Sigmoid colon (tissue), 7 donors: Measurements from ENCODE around the gene RNASE7. TPM values are rescaled to one million over a fixed set of nuclear protein-coding genes. Genes with fewer than 3 reads are reported as not detected.

Experiments used
- DNase-seq: peaks from one replicate; pipeline ENCODE4 v3.0.0-alpha.2; 2019
- H3K27ac ChIP-seq, 4 donors: fragments of 200-600 bp; sonication (generic); one replicate each; pipeline ENCODE4 v1.5.1; 2016 to 2019; ENCODE audit warnings: mild to moderate bottlenecking in 1 of 4
- H3K27me3 ChIP-seq, 3 donors: fragments of 200-600 bp; sonication (generic); one replicate each; pipeline ENCODE4 v1.5.1; 2019; ENCODE audit warnings: mild to moderate bottlenecking in 1 of 3
- H3K36me3 ChIP-seq, 4 donors: fragments of 200-600 bp; sonication (generic); one replicate each; pipeline ENCODE4 v1.5.1; 2016 to 2019
- H3K4me1 ChIP-seq, 4 donors: fragments of 200-600 bp; sonication (generic); one replicate each; pipeline ENCODE4 v1.5.1; 2017 to 2019
- H3K4me3 ChIP-seq, 4 donors: fragments of 200-600 bp; sonication (generic); one replicate each; pipeline ENCODE4 v1.5.1; 2017 to 2019; ENCODE audit warnings: mild to moderate bottlenecking in 2 of 4, moderate library complexity in 1 of 4
- H3K9me3 ChIP-seq, 4 donors: fragments of 200-600 bp in 3 of 4; sonication (generic) in 3 of 4; one replicate each; pipeline versions ENCODE4 v1.5.1 to v1.6.1; 2013 to 2019
- CTCF ChIP-seq, 4 experiments: fragments of 450-650 bp in 3 of 4; fragments of 200-600 bp in 1 of 4; IDR thresholded peaks; one replicate each; pipeline ENCODE4 v1.5.1; 2016 to 2019; ENCODE audit warnings: antibody characterized with exemption in 4 of 4, mild to moderate bottlenecking in 3 of 4, moderate library complexity in 2 of 4
- EP300 ChIP-seq, 4 donors: sonication (generic); formaldehyde crosslinking; IDR thresholded peaks; one replicate each; pipeline ENCODE4 v1.6.1; 2017; ENCODE audit warnings: antibody characterized with exemption in 4 of 4
- POLR2A ChIP-seq, 2 donors: fragments of 450-650 bp; IDR thresholded peaks; one replicate each; pipeline ENCODE4 v1.6.1; 2016; ENCODE audit warnings: antibody characterized with exemption in 2 of 2, mild to moderate bottlenecking in 2 of 2, moderate library complexity in 2 of 2
- POLR2AphosphoS5 ChIP-seq, 4 donors: sonication (generic); formaldehyde crosslinking; IDR thresholded peaks; one replicate each; pipeline ENCODE4 v1.6.1; 2017; ENCODE audit warnings: antibody characterized with exemption in 4 of 4
- WGBS, 2 donors: extraction: QIAGEN DNeasy Blood & Tissue Kit; methylation state at CpG; one replicate each; pipeline ENCODE4 v1.1.7; 2013; 5-methylcytosine and 5-hydroxymethylcytosine counted together
- intact Hi-C: fragments of 100-400 bp; cut with DNase I; formaldehyde crosslinking; loops from one replicate; pipeline ENCODE4 v1.15.1; 2023
- polyA plus RNA-seq, 3 donors: library from polyadenylated mRNA; stranded (reverse); fragments of 200-250 nt; gene quantifications; one replicate each; pipeline ENCODE4 v1.2.3, GENCODE V29; 2013
- total RNA-seq, 4 donors: library from RNA; depleted of rRNA; stranded (reverse); fragments of >200 nt; gene quantifications; one replicate each; pipeline ENCODE4 v1.1.0, GENCODE V29; 2016
- donor health status: healthy with polysubstance abuse.
- donor health status: Bipolar disorder and iron deficiency.
- donor health status: healthy.

Gene RNASE7
- total and polyA plus RNA-seq, 7 donors: 0.10 TPM; not detected in 6

GRCh38 chr14:21077672-21078071 lies 35.5 kb downstream of the RNASE7 start:
- intact Hi-C loops: no loop called here
- TF ChIP-seq EP300 (IDR thresholded peaks at IDR 0.05) (no peak), POLR2AphosphoS5 (IDR thresholded peaks at IDR 0.05) (no peak), POLR2A (IDR thresholded peaks at IDR 0.05) (no peak), CTCF (IDR thresholded peaks at IDR 0.05) (no peak)
- peaks cover 0 to 4% (median 3%) of the 10 kb centered on the region in 4 donors for H3K4me1 ChIP-seq
- no peaks in the 10 kb centered on the region for H3K27me3 ChIP-seq
- H3K27ac ChIP-seq: no peak overlapping the region
- H3K9me3 ChIP-seq: no peaks in the 10 kb centered on the region
- 62 to 86% methylated on average over 2 of the region's 2 CpGs for WGBS, 2 donors
- peaks cover 22 to 88% (median 67%) of the 10 kb centered on the region in 4 donors for H3K36me3 ChIP-seq
- no peak for DNase-seq
- no peak overlapping the region for H3K4me3 ChIP-seq

DNA sequence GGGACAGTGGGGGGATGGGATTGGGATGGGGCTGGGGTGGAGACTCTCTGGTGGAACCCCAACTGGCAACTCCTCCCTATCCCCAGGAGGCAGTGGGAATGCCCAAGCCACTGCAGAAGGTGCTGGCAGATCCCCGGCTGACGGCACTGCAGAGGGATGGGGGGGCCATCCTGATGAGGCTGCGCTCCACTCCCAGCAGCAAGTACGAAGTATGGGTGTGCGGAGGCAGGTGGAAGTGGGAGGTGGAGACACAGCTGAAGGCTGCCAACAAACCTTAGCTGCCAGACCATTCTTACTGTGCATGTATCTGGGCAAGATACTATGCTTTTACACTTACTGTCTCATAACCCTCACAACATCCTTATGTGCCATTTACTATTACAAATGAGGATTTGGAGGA lies 36.1 kb downstream of the RNASE7 start:
- intact Hi-C loops: no loop called here

DNA sequence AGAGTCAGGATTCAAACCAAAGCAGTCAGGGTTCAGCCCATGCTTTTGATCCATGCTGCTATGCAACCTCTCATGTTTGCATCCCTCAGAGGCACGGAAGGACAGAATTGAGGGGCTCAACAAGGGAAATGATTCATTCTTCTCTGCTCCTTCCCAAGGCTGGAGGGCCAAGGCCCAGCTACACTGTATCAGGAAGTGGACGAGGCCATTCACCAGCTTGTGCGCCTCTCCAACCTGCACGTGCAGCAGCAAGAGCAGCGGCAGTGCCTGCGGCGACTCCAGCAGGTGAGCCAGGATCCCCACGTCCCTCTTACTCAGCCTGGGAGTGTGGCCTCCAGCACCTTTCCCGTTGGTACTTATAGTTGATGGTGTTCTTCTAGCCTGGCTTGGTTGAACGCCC lies 36.6 kb downstream of the RNASE7 start:
- no peaks in the 10 kb centered on the region for H3K27me3 ChIP-seq
- H3K4me3 ChIP-seq: no peak overlapping the region
- H3K36me3 ChIP-seq: peaks cover 22 to 99% (median 71%) of the 10 kb centered on the region in 4 donors
- no peaks in the 10 kb centered on the region for H3K4me1 ChIP-seq
- intact Hi-C loops: no loop called here
- TF ChIP-seq POLR2AphosphoS5 (IDR thresholded peaks at IDR 0.05): no peak
- TF ChIP-seq POLR2A (IDR thresholded peaks at IDR 0.05): no peak
- TF ChIP-seq CTCF (IDR thresholded peaks at IDR 0.05): no peak
- no peak for TF ChIP-seq EP300 (IDR thresholded peaks at IDR 0.05)
- DNase-seq: no peak
- WGBS, 2 donors: 87 to 91% methylated on average over 10 of the region's 10 CpGs
- H3K27ac ChIP-seq: no peak overlapping the region
- H3K9me3 ChIP-seq: no peaks in the 10 kb centered on the region

More for the DNA sequence above, 36.1 kb downstream of the RNASE7 start:
- Histone ChIP-seq H3K4me1 (no peaks in the 10 kb centered on the region), H3K4me3 (no peak overlapping the region), H3K9me3 (no peaks in the 10 kb centered on the region), H3K27me3 (no peaks in the 10 kb centered on the region), H3K27ac (no peak overlapping the region), H3K36me3 (peaks cover 22 to 94% (median 71%) of the 10 kb centered on the region in 4 donors)
- no peak for DNase-seq
- 93 to 94% methylated on average over 5 of the region's 5 CpGs for WGBS, 2 donors
- TF ChIP-seq CTCF (IDR thresholded peaks at IDR 0.05) (no peak), POLR2AphosphoS5 (IDR thresholded peaks at IDR 0.05) (no peak), POLR2A (IDR thresholded peaks at IDR 0.05) (no peak), EP300 (IDR thresholded peaks at IDR 0.05) (no peak)

GRCh38 chr14:21081521-21082142 lies 39.5 kb downstream of the RNASE7 start:
- WGBS, 2 donors: 90% methylated on average over 30 of the region's 30 CpGs
- Histone ChIP-seq H3K36me3 (peaks cover 22 to 100% (median 55%) of the 10 kb centered on the region in 4 donors), H3K9me3 (no peaks in the 10 kb centered on the region), H3K4me3 (no peak overlapping the region), H3K4me1 (peaks cover 0 to 18% (median 14%) of the 10 kb centered on the region in 4 donors), H3K27ac (no peak overlapping the region), H3K27me3 (no peaks in the 10 kb centered on the region)
- DNase-seq: no peak
- TF ChIP-seq CTCF (IDR thresholded peaks at IDR 0.05) (no peak), EP300 (IDR thresholded peaks at IDR 0.05) (no peak), POLR2A (IDR thresholded peaks at IDR 0.05) (no peak), POLR2AphosphoS5 (IDR thresholded peaks at IDR 0.05) (no peak)
- intact Hi-C loops: no loop called here
